ENCODE results near the gene TMEM132D.
"Not testable (repeated sequence)": the region's sequence is repeated elsewhere in the genome, so short reads cannot be mapped to it uniquely, and the experiment has no call there.

TMEM132D gene

GRCh38 chr12:129903956-129904829 is at the start of gene TMEM132D:
TSS of gene TMEM132D (minus strand) at chr12:129904025.
- DNase-seq = peak; percentile 13

GRCh38 chr12:129949651-129950050 is 45.8 kb upstream of the TMEM132D start:
- no peak for DNase-seq

DNA sequence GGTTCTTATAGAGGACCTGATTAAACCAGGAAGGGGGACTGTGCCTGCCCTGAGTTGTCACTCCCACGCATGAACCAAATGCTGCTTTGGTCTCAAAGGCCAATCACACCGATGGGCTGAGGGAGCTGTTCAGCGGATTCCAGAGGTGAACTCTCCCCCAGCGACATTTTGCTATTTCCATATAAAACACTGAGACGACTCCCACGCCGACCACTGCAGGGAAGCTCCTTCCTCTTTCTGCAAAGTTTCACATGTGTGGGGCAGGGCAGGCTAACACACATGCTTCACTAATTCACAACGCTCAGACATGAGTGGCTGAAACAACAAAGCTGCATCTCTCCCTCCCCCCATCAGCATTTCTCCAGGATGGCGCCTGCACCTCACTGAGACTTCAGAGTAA is 37.8 kb upstream of the TMEM132D start:
- DNase-seq = no peak

DNA sequence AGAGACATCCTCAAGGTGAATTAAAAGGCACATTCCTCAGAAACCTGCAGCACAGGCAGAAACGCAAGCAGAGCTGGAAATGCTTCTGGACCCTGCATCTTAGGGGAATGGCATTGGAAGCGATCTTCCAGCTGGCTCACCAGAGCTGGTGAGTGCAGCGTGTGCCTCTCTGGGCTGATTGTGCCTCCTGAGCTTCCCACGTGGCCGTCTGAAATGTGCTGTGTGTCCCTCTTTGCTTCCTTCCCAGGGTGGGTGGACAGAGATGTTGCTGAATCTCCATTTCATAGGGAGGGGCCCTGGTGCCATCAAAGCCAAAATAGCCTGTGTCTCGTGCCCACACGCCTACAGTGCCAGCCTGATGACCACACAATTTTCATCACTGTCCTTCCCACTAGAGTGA is 34.3 kb upstream of the TMEM132D start:
- no peak for DNase-seq

DNA sequence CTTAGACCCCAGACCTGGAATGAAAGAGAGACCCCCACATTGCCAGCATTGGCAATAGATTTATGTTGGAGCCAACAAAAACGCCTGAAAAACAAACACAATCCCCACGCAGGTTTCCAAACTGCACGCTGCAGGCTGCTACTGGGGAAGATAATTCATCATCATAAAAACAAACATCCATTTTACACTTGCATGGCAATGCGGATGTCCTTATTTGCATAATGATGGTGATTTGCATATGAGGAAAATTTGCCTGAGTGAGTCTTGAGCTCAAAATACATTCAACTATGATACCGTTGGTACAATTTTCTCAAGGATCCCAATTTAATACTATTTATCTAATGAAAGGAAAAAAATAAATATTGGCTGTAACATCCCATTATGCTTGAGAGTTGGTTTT is 33.6 kb upstream of the TMEM132D start:
- DNase-seq = peak; percentile 14

GRCh38 chr12:129928643-129929042 is 24.8 kb upstream of the TMEM132D start:
- DNase-seq = no peak

DNA sequence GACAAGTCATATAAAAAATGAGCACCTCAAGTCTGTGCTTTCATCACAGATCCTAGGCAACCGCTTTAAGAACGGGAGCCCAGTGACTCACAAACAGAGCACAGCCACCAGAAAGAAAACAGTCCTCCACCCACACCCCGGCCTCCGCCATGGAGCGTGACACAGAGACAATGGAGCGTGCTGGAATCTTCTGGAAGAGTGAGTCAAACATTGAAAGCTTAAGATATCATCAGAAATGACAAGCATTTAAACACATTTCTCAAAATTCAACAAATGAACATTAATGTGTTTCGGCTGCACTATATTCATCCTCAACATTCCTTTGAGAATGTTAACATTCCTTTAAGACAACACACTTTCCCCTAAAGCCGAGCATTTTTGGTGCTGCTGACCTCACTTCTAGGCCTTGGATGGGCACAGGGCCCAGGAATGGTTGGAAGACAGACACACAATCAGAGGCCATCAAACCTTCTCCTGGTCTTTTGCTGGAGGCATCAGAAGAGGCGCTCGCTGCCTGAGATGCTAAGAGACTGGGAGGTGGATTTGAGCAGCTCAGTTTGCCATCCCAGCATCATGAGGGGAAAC is 23.6 kb upstream of the TMEM132D start:
- no peak for DNase-seq

DNA sequence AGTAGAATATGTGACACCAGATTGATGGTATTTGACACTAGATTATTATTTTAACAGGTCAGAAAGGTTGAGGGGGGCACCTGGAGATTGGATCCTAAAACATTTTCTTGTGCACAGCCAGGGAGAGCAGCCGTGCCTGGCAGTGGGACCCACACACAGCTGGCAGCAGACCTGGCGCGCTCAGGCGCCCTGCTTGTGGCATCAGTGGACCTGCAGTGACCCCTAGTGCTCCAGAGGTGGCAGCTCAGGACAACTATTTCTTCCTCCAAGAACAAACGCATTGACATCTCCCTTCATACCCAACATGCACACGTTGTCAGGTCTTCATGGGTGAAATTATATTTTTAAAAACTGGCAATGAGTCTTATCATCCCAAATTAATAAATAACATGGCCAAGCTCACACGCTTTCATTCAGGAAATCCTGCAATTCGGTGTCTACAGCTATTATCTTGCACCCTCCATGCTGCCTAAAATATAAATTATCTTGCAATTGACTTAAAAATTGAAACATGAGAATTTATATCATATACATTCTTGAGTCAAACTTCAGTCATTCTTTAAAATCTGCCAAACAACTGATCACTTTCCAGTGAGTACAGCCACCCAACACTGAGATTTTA is 7.7 kb upstream of the TMEM132D start:
- DNase-seq = peak; percentile 80

GRCh38 chr12:129909051-129910020 is 5.5 kb upstream of the TMEM132D start:
- DNase-seq = no peak

DNA sequence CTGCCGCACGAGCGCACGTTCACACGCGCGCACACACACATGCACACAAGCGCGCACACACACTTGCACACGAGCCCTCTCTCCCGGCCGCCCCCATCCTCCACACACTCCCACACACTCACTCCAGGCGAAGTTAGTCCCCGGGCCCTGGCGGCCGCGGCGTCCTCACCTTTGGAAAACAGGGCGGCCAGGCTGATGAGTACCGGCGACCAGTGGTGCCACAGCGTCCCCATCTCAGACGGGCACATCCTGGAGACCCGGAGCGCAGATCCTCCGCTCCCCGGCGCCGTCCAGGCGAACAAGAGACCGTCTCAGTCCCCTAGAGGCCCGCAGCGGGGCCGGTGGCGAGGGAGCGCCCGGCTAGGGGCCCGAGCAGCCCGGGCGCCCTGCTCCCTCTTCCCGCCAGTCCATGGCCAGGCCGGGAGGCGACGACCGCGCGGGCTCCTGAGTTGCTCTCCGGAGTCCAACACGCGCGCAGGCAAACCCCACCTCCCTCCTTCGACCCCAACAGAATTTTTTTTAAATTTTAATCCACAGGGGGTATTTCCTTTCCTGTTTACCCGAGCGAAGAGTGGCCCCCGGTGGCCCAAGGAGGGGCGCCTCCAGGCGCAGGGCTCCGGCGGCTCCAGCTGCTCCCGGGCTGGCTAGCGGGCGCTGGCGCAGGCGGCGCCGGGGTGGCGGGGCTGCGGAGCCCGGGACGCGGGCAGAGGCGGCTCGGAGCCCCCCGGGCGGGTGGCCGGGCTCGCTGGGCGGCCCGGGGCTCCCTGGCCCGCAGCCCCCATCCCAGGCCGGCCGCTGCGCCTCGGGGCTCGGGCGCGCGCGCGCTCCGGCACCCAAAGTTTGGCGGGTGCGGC is 506 bp downstream of the TMEM132D start:
- peak; percentile 36 for DNase-seq

- DNase-seq = peak; percentile 21
Measured at GRCh38 chr12:129902371-129903091, 1.3 kb downstream of the TMEM132D start.

DNA sequence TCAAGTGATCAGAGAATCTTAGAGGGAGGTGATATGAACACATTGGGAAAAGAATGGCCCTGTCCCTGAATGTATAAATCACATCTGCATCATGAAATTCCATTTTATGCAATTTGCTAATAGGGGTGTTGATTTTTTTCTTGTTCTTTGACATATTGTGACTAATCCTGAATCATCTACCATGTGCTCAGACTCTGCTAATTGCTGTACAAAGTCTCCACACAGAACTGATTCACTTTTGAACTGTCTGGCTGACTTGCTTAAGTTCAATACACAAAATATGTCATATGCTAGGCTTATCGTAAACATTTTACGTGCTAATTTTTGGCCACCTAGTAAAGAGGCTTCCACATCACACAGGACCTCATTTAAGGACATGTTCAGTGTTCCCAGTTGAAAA is 2.6 kb downstream of the TMEM132D start:
- DNase-seq = no peak

DNA sequence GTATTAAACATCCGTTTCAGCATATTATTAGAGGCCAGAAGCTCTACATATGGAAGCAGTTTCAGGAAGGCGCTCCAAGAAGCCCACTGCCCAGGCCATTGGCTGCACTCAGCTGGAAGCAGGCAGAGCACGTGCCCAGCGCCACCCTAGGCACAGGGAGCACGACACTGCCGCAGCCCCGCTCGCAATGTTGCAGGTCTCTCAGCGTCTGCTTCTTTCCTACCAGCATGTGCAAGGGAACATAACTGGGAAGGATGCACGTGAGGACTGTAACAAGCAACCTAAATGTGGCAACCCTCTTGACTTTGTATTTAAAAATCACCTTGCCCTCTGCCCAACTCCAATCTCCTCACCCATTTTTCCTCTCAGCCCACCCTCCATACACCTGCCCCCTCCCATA is 3.5 kb downstream of the TMEM132D start:
- no peak for DNase-seq

DNA sequence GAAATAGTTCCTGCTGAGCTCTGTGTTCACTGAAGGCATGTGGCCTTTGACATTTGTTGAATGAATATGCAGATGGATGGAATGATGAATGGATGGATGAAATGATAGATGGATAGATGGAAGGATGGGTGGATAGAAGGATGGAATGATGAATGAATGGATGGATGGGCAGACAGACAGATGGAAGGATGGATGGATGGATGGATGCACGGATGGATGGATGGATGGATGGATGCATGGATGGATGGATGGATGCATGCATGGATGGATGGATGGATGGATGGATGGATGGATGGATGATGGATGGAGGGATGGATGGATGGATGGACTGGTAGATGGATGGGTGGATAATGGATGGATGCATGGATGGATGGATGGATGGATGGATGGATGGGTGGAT is 4.8 kb downstream of the TMEM132D start:
- not testable (repeated sequence) for DNase-seq

- no peak for DNase-seq
Measured at GRCh38 chr12:129893691-129894090, 10.1 kb downstream of the TMEM132D start.

DNA sequence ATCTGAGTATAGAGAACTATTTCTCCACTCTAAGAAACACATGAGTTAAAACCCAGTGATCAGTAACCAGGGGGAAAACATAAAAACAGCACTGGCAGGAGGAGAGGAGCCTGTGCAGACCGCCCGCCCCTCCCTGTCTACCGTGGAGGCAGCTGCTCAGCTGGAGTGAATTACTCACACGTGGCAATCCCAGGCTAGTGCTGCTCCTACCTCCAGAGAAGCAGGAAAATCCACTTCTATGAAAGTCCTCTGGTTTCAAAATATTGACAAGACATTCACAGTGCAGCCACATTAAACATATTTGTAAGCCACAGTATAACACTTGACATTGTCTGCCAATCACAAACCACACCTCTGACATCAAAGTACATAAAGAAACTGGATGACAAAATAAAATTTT is 16.7 kb downstream of the TMEM132D start:
- peak; percentile 45 for DNase-seq

- no peak for DNase-seq
Measured at GRCh38 chr12:129886541-129886940, 17.3 kb downstream of the TMEM132D start.

- no peak for DNase-seq
Measured at GRCh38 chr12:129885287-129885686, 18.5 kb downstream of the TMEM132D start.

DNA sequence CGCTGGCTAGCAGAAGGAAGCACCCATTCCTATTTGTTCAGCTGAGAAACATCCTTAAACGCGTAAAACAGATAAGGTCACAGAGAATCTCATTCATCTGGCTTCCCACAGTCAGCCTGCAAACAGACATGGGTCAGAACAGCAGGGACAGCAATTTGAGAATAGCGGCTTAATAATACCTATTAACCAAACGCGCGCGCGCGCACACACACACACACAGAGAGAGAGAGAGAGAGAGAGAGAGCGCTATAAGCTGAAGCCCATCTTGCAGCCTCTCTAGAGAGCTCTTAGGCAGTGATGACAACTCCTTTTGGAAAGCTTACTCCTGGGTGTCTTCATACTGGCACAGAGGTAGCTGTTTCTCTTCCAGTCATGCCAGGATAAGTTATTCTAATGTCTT is 26.4 kb downstream of the TMEM132D start:
- no peak for DNase-seq

GRCh38 chr12:129873833-129874208 is 30.0 kb downstream of the TMEM132D start:
- no peak for DNase-seq

Data from DMS79 treated with DMSO at 0.1 percent for 48 hours (cell line).